GM12878 (cell line): ENCODE data around the gene TRIM62. TPM values are rescaled to one million over a fixed set of nuclear protein-coding genes. Genes with fewer than 3 reads are reported as not detected.

ENCODE experiments used
- ATAC-seq: fragments of 200-7000 bp; cut with Tn5 transposase; 3 replicates; pipeline ENCODE4 v1.9.1; 2020; ENCODE audit warnings: mild to moderate bottlenecking, moderate library complexity
- BruUV-seq: library from RNA; stranded (reverse); fragments of 400-500 nt; replicated peaks from 2 replicates; lab custom pipeline; 2021; lab: Mats Ljungman, UMichigan
- CTCF ChIA-PET: fragments of 300-600 bp; sonication (Branson Sonifier 250); formaldehyde crosslinking; extraction: SDS; loops from one replicate; lab custom pipeline; 2021; ENCODE audit warnings: inconsistent platforms; lab: Yijun Ruan, JAX
- POLR2A ChIA-PET: fragments of 350-600 bp; formaldehyde crosslinking; extraction: SDS; loops from one replicate; lab custom pipeline; 2021; ENCODE audit warnings: inconsistent platforms; lab: Charles Lee
- RAD21 ChIA-PET: fragments of 300-600 bp; sonication (Branson Sonifier 250); formaldehyde crosslinking; loops from one replicate; lab custom pipeline; 2023; ENCODE audit warnings: antibody characterized with exemption; ENCODE audit not compliant: unreplicated experiment; lab: Charles Lee
- SMC1A ChIA-PET: fragments of 300-600 bp; sonication (Branson Sonifier 250); formaldehyde crosslinking; loops from one replicate; lab custom pipeline; 2023; ENCODE audit not compliant: unreplicated experiment, uncharacterized antibody; lab: Charles Lee
- DNase-seq: peaks from one replicate; pipeline ENCODE4 v3.0.0-alpha.2; 2011; ENCODE audit warnings: low read depth, low spot score
- FAIRE-seq: peaks from 3 replicates; lab custom pipeline; 2011; peaks lifted over from hg19 to GRCh38; lab: Jason Lieb, UNC
- H2AFZ ChIP-seq: 2 replicates; pipeline ENCODE4 v1.6.0; 2011; ENCODE audit warnings: low read depth, low read length, control low read depth; ENCODE audit not compliant: control insufficient read depth
- H3K27ac ChIP-seq: 2 replicates; pipeline ENCODE4 v1.5.1; 2011; ENCODE audit warnings: control low read depth; ENCODE audit not compliant: control insufficient read depth, insufficient read depth
- H3K27me3 ChIP-seq, 2 experiments: replicated peaks in 1 of 2; 2 replicates each; pipeline versions ENCODE4 v1.6.0 to v1.6.1; 2011; ENCODE audit warnings: low read length in 1 of 2; ENCODE audit not compliant: control insufficient read depth in 2 of 2, insufficient read depth in 2 of 2
- H3K36me3 ChIP-seq, 2 experiments: 2 replicates each; pipeline ENCODE4 v1.5.1; 2011; ENCODE audit warnings: low read length in 1 of 2; ENCODE audit not compliant: control insufficient read depth in 2 of 2, insufficient read depth in 2 of 2
- H3K4me1 ChIP-seq: 2 replicates; pipeline ENCODE4 v1.6.1; 2011; ENCODE audit warnings: mild to moderate bottlenecking, low read length, moderate library complexity, mixed read lengths; ENCODE audit not compliant: control insufficient read depth, insufficient read depth
- H3K4me2 ChIP-seq: 2 replicates; pipeline ENCODE4 v1.6.0; 2011; ENCODE audit warnings: control low read depth; ENCODE audit not compliant: control insufficient read depth, insufficient read depth
- H3K4me3 ChIP-seq: fragments of 200-600 bp; sonication (generic); 2 replicates; pipeline ENCODE4 v1.5.1; 2016
- H3K79me2 ChIP-seq: 2 replicates; pipeline ENCODE4 v1.6.0; 2011; ENCODE audit warnings: low read length; ENCODE audit not compliant: control insufficient read depth, insufficient read depth
- H3K9ac ChIP-seq: 2 replicates; pipeline ENCODE4 v1.8.0; 2011; ENCODE audit warnings: low read length, control low read depth, mixed read lengths; ENCODE audit not compliant: control insufficient read depth, insufficient read depth
- H3K9me3 ChIP-seq: replicated peaks from 3 replicates; pipeline ENCODE4 v1.5.1; 2011; ENCODE audit warnings: mild to moderate bottlenecking, low read length; ENCODE audit not compliant: control insufficient read depth, insufficient read depth
- H4K20me1 ChIP-seq: 2 replicates; pipeline ENCODE4 v1.6.0; 2011; ENCODE audit not compliant: control insufficient read depth, insufficient read depth
- BCLAF1 ChIP-seq: fragments of 450-650 bp; IDR thresholded peaks from 2 replicates; pipeline ENCODE4 v1.6.1; 2017; ENCODE audit warnings: antibody characterized with exemption, mild to moderate bottlenecking, moderate library complexity
- CBFB ChIP-seq: IDR thresholded peaks from 2 replicates; pipeline ENCODE4 v1.6.1; 2016; ENCODE audit warnings: antibody characterized with exemption, low read depth
- HDGF ChIP-seq: fragments of 450-650 bp; IDR thresholded peaks from 2 replicates; pipeline ENCODE4 v1.6.1; 2016; ENCODE audit warnings: antibody characterized with exemption
- NFYA ChIP-seq: IDR thresholded peaks from 2 replicates; pipeline ENCODE4 v1.6.1; 2011; ENCODE audit warnings: low read depth, mild to moderate bottlenecking, low read length, improper control_type of control experiment, borderline replicate concordance
- PAX8 ChIP-seq: fragments of 450-650 bp; IDR thresholded peaks from 2 replicates; pipeline ENCODE4 v1.6.1; 2017; ENCODE audit warnings: mild to moderate bottlenecking, moderate library complexity
- SMC3 ChIP-seq: IDR thresholded peaks from 2 replicates; pipeline ENCODE4 v1.6.1; 2011; ENCODE audit warnings: low read length, improper control_type of control experiment, borderline replicate concordance
- ZSCAN29 ChIP-seq: fragments of 450-650 bp; IDR thresholded peaks from 2 replicates; pipeline ENCODE4 v1.6.1; 2017; ENCODE audit warnings: mild to moderate bottlenecking, moderate library complexity
- WGBS: methylation state at CpG from one replicate; pipeline ENCODE4 v1.1.6; 2016; ENCODE audit warnings: low lambda C conversion rate; ENCODE audit not compliant: insufficient replicate concordance, insufficient coverage; ENCODE audit errors: missing lambda C conversion rate; 5-methylcytosine and 5-hydroxymethylcytosine counted together
- in situ Hi-C: fragments of 300-500 bp; cut with MboI; formaldehyde crosslinking; loops from 9 replicates; pipeline ENCODE4 v1.14.3; 2018; ENCODE audit warnings: mixed read lengths
- intact Hi-C: fragments of 100-400 bp; cut with micrococcal nuclease; formaldehyde crosslinking; loops from one replicate; pipeline ENCODE4 v1.14.2; 2022; ENCODE audit not compliant: unreplicated experiment
- polyA plus RNA-seq, 11 experiments: library from polyadenylated mRNA; depleted of rRNA in 4 of 11; unstranded in 6 of 11; stranded (reverse) in 5 of 11; fragments of >200 nt; fragmentation: Nextera tagmentation in 4 of 11; fragmentation: Illumina TruSeq in 1 of 11; extraction: Ambion mirVana in 4 of 11; extraction: Trizol in 1 of 11; gene quantifications; 1 replicate in 1 of 11; 2 replicates in 10 of 11; pipeline versions ENCODE4 v1.2.1 to v1.2.3, GENCODE V29; 2011 to 2016; ENCODE audit warnings: inconsistent platforms in 2 of 11, missing spikeins in 2 of 11, low read depth in 1 of 11
- total RNA-seq, 4 experiments: library from RNA; depleted of rRNA in 3 of 4; stranded (reverse); fragments of >200 nt in 3 of 4; fragmentation: Illumina TruSeq in 1 of 4; extraction: Trizol in 1 of 4; gene quantifications; 2 replicates each; pipeline versions ENCODE4 v1.2.1 to v1.2.3, GENCODE V29; 2013 to 2021

TRIM62 gene
- total and polyA plus RNA-seq, 10 of the 15 experiments (the other 5 are each of a cell fraction or from before 2014, with no cell fraction given): 0.52 to 4.2 (median 1.9) TPM

GRCh38 chr1:33147275-33147996 is 34.4 kb downstream of the TRIM62 start:
- Histone ChIP-seq H3K27me3 (no peaks in the 10 kb centered on the region), H3K27ac (no peak overlapping the region), H3K4me3 (no peak overlapping the region), H3K4me2 (no peak overlapping the region), H3K9me3 (no peaks in the 10 kb centered on the region), H3K9ac (no peak overlapping the region), H3K36me3 (no peaks in the 10 kb centered on the region; a peak in 1 of 4 replicates), H2AFZ (no peak overlapping the region), H4K20me1 (no peaks in the 10 kb centered on the region), H3K79me2 (no peaks in the 10 kb centered on the region), H3K4me1 (no peaks in the 10 kb centered on the region)
- BruUV-seq: no TSS peak
- no peak for ATAC-seq
- ChIA-PET CTCF (interaction anchor here (0.8 to 1.9 kb wide), 7 partner anchors 8 to 215 kb away, joined by 3 to 6 read pairs (median 3); no protein-coding TSS in a partner anchor), RAD21 (no interaction called here), POLR2A (no interaction called here), SMC1A (no interaction called here)
- no peak for FAIRE-seq
- 94% methylated on average over 28 of the region's 30 CpGs for WGBS
- no peak for DNase-seq
- intact Hi-C loops (no loop called here), in situ Hi-C loops (no loop called here)
- TF ChIP-seq HDGF (no peak), NFYA (no peak), BCLAF1 (no peak), CBFB (no peak), SMC3 (no peak), ZSCAN29 (no peak), PAX8 (no peak)
